AG09319 (cell line): ENCODE results near the gene CDK1.
A peak's percentile ranks its signal among the peaks of the same experiment; 100 is the strongest.

Experiments
- DNase-seq: peaks from one replicate; pipeline ENCODE4 v3.0.0-alpha.2; 2010; ENCODE audit warnings: low read depth; ENCODE audit errors: extremely low read depth
- TF ChIP-seq, protein P1 (sequence below): IDR thresholded peaks from 2 replicates; pipeline ENCODE4 v1.5.1; 2011; ENCODE audit warnings: low read depth, mild to moderate bottlenecking, inconsistent platforms, low read length, moderate library complexity

The CDK1 gene

DNA sequence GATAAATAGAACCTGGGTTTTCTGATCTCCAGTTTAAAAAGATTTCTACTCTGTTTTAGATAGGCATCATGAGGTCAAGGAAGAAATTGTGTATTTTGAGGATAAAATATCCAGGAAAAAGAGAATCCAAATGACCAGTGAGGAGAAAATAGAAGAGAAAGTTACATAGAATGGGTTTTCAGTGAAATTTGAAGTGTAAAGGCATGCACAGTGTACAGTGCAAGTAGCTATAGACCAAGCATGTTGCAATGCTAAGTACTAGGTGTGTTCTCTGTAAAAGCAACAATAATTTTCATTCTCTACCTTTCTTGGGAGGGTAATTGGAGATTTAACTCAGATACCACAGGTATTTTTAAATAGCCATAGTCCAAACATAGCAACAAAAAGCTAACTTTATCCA is 22.6 kb downstream of the CDK1 start:
- TF ChIP-seq, protein P1, sequence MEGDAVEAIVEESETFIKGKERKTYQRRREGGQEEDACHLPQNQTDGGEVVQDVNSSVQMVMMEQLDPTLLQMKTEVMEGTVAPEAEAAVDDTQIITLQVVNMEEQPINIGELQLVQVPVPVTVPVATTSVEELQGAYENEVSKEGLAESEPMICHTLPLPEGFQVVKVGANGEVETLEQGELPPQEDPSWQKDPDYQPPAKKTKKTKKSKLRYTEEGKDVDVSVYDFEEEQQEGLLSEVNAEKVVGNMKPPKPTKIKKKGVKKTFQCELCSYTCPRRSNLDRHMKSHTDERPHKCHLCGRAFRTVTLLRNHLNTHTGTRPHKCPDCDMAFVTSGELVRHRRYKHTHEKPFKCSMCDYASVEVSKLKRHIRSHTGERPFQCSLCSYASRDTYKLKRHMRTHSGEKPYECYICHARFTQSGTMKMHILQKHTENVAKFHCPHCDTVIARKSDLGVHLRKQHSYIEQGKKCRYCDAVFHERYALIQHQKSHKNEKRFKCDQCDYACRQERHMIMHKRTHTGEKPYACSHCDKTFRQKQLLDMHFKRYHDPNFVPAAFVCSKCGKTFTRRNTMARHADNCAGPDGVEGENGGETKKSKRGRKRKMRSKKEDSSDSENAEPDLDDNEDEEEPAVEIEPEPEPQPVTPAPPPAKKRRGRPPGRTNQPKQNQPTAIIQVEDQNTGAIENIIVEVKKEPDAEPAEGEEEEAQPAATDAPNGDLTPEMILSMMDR = no peak
- DNase-seq = no peak

DNA sequence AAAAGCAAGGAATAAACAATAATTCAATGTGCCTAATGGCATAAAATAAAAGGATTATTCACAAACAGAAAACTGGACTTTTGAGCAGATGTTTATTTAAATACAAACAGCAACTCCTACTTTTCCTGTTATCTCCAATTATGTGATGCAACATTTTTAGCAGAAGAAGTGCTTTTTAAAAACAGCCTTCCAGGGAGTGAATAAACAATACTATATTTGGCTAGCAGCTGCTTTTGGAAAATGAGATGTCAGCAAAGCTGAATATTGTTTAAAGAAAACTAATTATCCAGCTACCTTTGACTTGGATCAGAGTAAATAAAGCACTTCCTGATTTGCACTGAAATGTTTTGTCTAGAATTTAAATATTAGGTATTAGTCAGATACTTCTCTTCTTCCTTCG is 23.2 kb downstream of the CDK1 start:
- DNase-seq = peak; percentile 57
- TF ChIP-seq, protein P1 = no peak

GRCh38 chr10:60803433-60803832 is 25.2 kb downstream of the CDK1 start:
- TF ChIP-seq, protein P1 = no peak
- no peak for DNase-seq

DNA sequence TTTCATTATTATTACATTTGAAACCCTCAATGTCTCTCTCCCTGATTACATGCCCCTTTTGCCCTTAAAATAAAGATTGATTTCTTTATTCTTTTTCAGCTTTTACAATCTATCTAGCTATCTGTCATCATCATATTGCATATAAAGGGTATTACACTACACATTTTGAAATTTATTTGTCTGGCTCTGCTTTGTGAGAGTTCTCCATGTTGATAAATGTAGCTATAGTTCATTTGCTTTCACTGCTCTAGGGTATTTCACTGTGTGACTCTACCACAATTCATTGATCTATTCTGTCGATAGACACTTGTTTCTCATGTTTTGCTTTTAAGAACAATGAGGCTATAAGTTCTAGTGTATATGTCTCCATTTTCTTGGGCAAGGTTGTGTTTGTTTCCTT is 25.6 kb downstream of the CDK1 start:
- DNase-seq = no peak
- TF ChIP-seq, protein P1 = no peak

- TF ChIP-seq, protein P1 = no peak
- no peak for DNase-seq
Measured at GRCh38 chr10:60806921-60807320, 28.6 kb downstream of the CDK1 start.

DNA sequence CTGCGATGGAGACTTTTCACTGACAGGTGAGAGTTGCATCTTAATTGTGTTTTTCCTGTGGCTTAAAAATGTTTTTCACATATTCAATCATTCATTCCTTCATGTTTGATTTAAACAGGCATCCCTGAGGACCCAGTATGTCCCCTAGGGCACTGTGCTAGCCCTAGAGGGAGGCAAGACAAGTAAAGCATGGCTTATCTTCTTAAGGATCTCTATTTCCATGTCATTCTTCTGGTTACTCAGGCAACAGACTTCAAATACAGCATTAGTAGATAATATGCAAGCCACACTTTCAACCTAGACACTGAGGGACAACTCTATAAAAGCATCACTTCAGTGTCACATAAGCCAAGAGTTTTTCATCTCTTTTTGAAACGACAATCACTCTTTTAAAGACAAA is 29.2 kb downstream of the CDK1 start:
- DNase-seq = no peak
- TF ChIP-seq, protein P1 = no peak

DNA sequence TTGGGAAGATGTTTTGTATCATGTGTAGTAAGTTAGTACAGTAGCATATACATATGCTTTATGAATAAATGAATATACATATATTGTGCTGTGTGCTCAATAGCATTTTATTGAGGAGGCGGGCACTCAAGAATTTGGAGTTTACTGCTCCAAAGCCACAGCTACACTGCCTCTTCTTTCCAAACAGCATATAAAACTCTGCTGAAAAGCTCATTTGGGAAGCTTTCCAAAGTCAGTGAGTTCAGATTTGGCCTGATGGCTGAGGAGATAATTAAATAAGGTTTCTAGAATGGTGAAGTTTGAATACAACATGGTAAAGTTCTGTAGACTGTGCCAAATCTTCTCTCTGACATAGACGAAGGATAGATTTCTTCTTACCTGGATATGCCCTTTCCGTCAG is 29.8 kb downstream of the CDK1 start:
- no peak for DNase-seq
- TF ChIP-seq, protein P1 = no peak
